ENCODE results near the gene DNAJB14. TPM values are rescaled to one million over a fixed set of nuclear protein-coding genes. Genes with fewer than 3 reads are reported as not detected.

DNAJB14 gene
- total and polyA plus RNA-seq, 8 donors = 3.4 to 78.0 (median 10.4) TPM

DNA sequence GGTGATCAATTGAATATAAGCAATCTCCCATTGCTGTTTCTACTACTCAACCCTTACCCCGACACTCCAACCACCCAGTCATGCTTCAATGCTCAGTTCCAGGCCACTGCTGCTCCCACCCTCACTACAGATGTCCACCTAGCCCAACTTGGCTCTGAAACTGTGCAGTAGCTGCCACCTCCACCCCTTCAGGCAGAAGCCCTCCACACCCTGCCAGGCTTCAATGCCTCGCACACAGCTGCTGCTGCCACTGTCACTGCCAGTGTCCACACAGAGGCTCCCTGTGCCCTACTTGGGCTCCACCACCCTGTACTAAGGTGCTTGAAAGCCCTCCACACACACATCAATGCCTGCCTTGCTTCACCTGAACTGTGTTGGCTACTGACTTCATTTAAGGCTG lies 86.8 kb downstream of the DNAJB14 start:
- WGBS, 5 donors = 69 to 89% (median 87%) methylated on average over 2 of the region's 2 CpGs
- Histone ChIP-seq H3K27ac (no peak overlapping the region), H3K4me1 (no peaks in the 10 kb centered on the region), H3K36me3 (no peaks in the 10 kb centered on the region), H3K4me3 (no peak overlapping the region), H3K27me3 (no peaks in the 10 kb centered on the region), H3K9me3 (no peaks in the 10 kb centered on the region)
- intact Hi-C loops (cut with DNase I; ENCODE audit: low total_unique reads) = no loop called here
- TF ChIP-seq POLR2AphosphoS5 (IDR thresholded peaks at IDR 0.05) = no peak
- no peak for DNase-seq

DNA sequence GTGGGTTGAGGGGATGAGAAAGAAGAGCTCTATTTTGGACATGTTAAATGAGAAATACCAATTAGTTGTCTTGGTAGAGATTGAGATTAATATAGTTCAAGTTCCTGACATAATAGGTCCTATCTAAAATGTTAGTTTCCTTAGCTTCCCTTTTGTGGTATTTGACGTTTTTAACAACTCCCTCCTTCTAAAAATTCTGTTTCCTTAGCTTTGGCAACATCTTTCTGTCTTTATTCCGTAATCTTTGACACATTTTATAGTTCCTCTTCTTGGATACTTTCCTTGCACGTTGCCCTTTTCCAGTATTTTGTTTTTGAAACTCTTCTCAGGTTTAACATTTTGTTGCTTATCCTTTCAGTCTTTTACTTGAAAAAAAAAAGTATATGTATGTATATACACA lies 89.1 kb downstream of the DNAJB14 start:
- H3K27ac ChIP-seq = peak overlapping the region in 2 of 5 donors; percentile 36 to 72

DNA sequence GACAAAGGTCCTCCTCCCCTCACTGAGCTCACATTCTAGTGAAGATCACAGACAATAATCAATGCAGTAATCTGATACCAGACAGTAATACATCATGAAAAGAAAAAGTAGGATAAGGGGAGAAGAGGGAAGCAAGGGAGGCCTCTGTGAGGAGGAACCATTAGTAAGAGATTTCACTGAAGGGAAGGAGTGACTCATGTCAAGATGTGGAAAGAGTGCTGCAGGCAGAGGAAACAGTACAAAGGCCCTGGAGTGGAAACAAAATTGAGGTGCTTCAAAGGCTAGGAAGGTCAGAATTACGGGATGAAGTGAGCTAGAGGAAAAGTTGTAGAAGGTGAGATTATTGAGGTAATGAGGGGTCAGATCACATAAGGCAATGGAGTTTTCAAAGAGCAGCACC lies 90.3 kb downstream of the DNAJB14 start:
- no peaks in the 10 kb centered on the region for H3K27me3 ChIP-seq
- H3K4me1 ChIP-seq = no peaks in the 10 kb centered on the region
- no peak overlapping the region for H3K4me3 ChIP-seq
- WGBS, 5 donors = 41 to 88% (median 73%) methylated on average over 1 of the region's 1 CpG
- H3K9me3 ChIP-seq = no peaks in the 10 kb centered on the region
- TF ChIP-seq POLR2A (IDR thresholded peaks at IDR 0.05) (no peak), POLR2AphosphoS5 (IDR thresholded peaks at IDR 0.05) (no peak), EP300 (IDR thresholded peaks at IDR 0.05) (no peak)
- TF ChIP-seq, protein P1, sequence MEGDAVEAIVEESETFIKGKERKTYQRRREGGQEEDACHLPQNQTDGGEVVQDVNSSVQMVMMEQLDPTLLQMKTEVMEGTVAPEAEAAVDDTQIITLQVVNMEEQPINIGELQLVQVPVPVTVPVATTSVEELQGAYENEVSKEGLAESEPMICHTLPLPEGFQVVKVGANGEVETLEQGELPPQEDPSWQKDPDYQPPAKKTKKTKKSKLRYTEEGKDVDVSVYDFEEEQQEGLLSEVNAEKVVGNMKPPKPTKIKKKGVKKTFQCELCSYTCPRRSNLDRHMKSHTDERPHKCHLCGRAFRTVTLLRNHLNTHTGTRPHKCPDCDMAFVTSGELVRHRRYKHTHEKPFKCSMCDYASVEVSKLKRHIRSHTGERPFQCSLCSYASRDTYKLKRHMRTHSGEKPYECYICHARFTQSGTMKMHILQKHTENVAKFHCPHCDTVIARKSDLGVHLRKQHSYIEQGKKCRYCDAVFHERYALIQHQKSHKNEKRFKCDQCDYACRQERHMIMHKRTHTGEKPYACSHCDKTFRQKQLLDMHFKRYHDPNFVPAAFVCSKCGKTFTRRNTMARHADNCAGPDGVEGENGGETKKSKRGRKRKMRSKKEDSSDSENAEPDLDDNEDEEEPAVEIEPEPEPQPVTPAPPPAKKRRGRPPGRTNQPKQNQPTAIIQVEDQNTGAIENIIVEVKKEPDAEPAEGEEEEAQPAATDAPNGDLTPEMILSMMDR (IDR thresholded peaks at IDR 0.05) = no peak
- peak overlapping the region in 2 of 5 donors; percentile 36 to 72 for H3K27ac ChIP-seq
- intact Hi-C loops (cut with DNase I; ENCODE audit: low total_unique reads) = no loop called here
- no peaks in the 10 kb centered on the region for H3K36me3 ChIP-seq
- DNase-seq = no peak

More for the DNA sequence above, 89.1 kb downstream of the DNAJB14 start:
- 55 to 65% (median 62%) methylated on average over 3 of the region's 3 CpGs for WGBS, 5 donors
- Histone ChIP-seq H3K9me3 (no peaks in the 10 kb centered on the region), H3K27me3 (no peaks in the 10 kb centered on the region), H3K36me3 (no peaks in the 10 kb centered on the region), H3K4me3 (no peak overlapping the region), H3K4me1 (no peaks in the 10 kb centered on the region)
- DNase-seq = no peak
- intact Hi-C loops (cut with DNase I; ENCODE audit: low total_unique reads) = no loop called here
- no peak for TF ChIP-seq POLR2A (IDR thresholded peaks at IDR 0.05)
- no peak for TF ChIP-seq EP300 (IDR thresholded peaks at IDR 0.05)
- TF ChIP-seq, protein P1 (IDR thresholded peaks at IDR 0.05) = no peak
- no peak for TF ChIP-seq POLR2AphosphoS5 (IDR thresholded peaks at IDR 0.05)

DNA sequence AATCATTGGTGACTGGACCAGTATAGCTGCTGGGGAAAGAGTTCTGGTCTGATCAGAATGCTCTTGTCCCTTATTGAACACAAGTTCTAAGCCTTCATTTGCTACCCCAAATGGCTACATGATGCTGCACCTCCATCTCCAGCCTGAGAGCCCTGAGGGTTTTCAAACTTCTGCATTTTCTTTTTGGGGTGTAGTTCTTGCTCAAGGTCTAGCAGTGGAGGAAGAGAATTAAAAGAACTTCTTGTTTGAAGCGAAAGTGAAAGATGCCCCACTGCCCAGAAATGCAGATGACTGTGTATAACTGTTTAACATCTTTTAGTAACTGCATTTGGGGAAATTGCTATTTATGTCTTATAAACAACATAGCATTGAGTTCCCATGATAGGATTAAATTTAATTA lies 90.7 kb downstream of the DNAJB14 start:
- peak in 1 of 2 donors; percentile 14 for DNase-seq
- H3K27ac ChIP-seq = peak overlapping the region in 2 of 5 donors; percentile 36 to 72

DNA sequence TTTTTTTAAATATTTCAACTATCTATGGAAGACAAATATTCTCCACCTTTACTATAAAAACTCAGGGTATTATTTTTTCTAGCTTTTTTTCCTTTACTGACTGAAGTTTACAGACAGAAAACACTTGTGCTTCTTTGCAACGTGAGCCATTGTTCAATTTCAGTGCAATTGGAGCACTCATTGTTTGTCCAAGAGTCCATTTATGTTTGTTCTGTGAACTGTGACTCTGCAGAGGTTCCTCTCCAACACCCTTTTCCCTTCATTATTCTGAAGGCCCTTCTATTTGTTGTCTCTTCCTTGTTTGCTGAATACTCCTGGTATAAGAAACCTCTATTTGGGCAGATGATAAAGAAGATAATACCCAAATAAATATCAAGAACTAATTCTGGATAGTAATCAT lies 92.4 kb downstream of the DNAJB14 start:
- H3K4me1 ChIP-seq = no peaks in the 10 kb centered on the region
- 20 to 56% (median 41%) methylated on average over 1 of the region's 1 CpG for WGBS, 5 donors
- H3K27ac ChIP-seq = no peak overlapping the region
- H3K36me3 ChIP-seq = no peaks in the 10 kb centered on the region
- H3K27me3 ChIP-seq = no peaks in the 10 kb centered on the region
- H3K4me3 ChIP-seq = no peak overlapping the region
- intact Hi-C loops (cut with DNase I; ENCODE audit: low total_unique reads) = no loop called here
- DNase-seq = no peak
- TF ChIP-seq, protein P1 (IDR thresholded peaks at IDR 0.05) = no peak
- TF ChIP-seq POLR2A (IDR thresholded peaks at IDR 0.05) (no peak), POLR2AphosphoS5 (IDR thresholded peaks at IDR 0.05) (no peak), EP300 (IDR thresholded peaks at IDR 0.05) (no peak)
- no peaks in the 10 kb centered on the region for H3K9me3 ChIP-seq

More for the DNA sequence above, 90.7 kb downstream of the DNAJB14 start:
- Histone ChIP-seq H3K27me3 (no peaks in the 10 kb centered on the region), H3K9me3 (no peaks in the 10 kb centered on the region), H3K36me3 (no peaks in the 10 kb centered on the region), H3K4me3 (no peak overlapping the region), H3K4me1 (no peaks in the 10 kb centered on the region)
- TF ChIP-seq POLR2A (IDR thresholded peaks at IDR 0.05) (no peak), EP300 (IDR thresholded peaks at IDR 0.05) (no peak)
- TF ChIP-seq, protein P1 (IDR thresholded peaks at IDR 0.05) = no peak
- intact Hi-C loops (cut with DNase I; ENCODE audit: low total_unique reads) = no loop called here
- 44 to 77% (median 68%) methylated on average over 1 of the region's 1 CpG for WGBS, 5 donors

Measured in stomach (tissue), 9 donors.